Thyroid gland (tissue), 4 donors: ENCODE measurements around the gene DAGLB. TPM values are rescaled to one million over a fixed set of nuclear protein-coding genes. Genes with fewer than 3 reads are reported as not detected.

ENCODE experiments used
- DNase-seq, 2 donors: peaks; one replicate each; pipeline ENCODE4 v3.0.0-alpha.2; 2019
- H3K27ac ChIP-seq, 3 donors: fragments of 200-600 bp; sonication (generic); 1 replicate in 2 of 3; 2 replicates in 1 of 3; pipeline ENCODE4 v1.5.1; 2016 to 2019; ENCODE audit warnings: mild to moderate bottlenecking in 1 of 3, moderate library complexity in 1 of 3
- H3K27me3 ChIP-seq: fragments of 200-600 bp; sonication (generic); one replicate; pipeline ENCODE4 v1.5.1; 2019
- H3K36me3 ChIP-seq, 2 donors: fragments of 200-600 bp; sonication (generic); one replicate each; pipeline ENCODE4 v1.5.1; 2016 to 2019
- H3K4me1 ChIP-seq, 2 donors: fragments of 200-600 bp; sonication (generic); one replicate each; pipeline ENCODE4 v1.5.1; 2017 to 2019
- H3K4me3 ChIP-seq, 3 donors: fragments of 200-600 bp; sonication (generic); replicated peaks in 1 of 3; 1 replicate in 2 of 3; 2 replicates in 1 of 3; pipeline ENCODE4 v1.5.1; 2016; ENCODE audit warnings: mild to moderate bottlenecking in 1 of 3
- H3K9me3 ChIP-seq: fragments of 200-600 bp; sonication (generic); one replicate; pipeline ENCODE4 v1.5.1; 2017
- CTCF ChIP-seq, 6 experiments: fragments of 200-600 bp in 3 of 6; fragments of 450-650 bp in 3 of 6; sonication (generic) in 3 of 6; IDR thresholded peaks; one replicate each; pipeline ENCODE4 v1.5.1; 2016 to 2019; ENCODE audit warnings: antibody characterized with exemption in 6 of 6, mild to moderate bottlenecking in 2 of 6, inconsistent platforms in 1 of 6, moderate library complexity in 1 of 6
- POLR2A ChIP-seq, 2 donors: fragments of 450-650 bp; IDR thresholded peaks; one replicate each; pipeline ENCODE4 v1.6.1; 2017; ENCODE audit warnings: antibody characterized with exemption in 2 of 2, mild to moderate bottlenecking in 2 of 2, moderate library complexity in 1 of 2
- WGBS, 2 donors: methylation state at CpG; one replicate each; pipeline ENCODE4 v1.1.5; 2017; 5-methylcytosine and 5-hydroxymethylcytosine counted together
- intact Hi-C: fragments of 100-400 bp; cut with DNase I; formaldehyde crosslinking; loops from one replicate; pipeline ENCODE4 v1.15.1; 2023
- total RNA-seq, 4 donors: library from RNA; depleted of rRNA; stranded (reverse); fragments of >200 nt; gene quantifications; one replicate each; pipeline ENCODE4 v1.2.3, GENCODE V29; 2016

The DAGLB gene
- total RNA-seq, 4 donors from 2014 or later: 14.1 to 18.4 (median 16.2) TPM

GRCh38 chr7:6433784-6434615 is 13.8 kb downstream of the DAGLB start:
- TF ChIP-seq POLR2A (IDR thresholded peaks at IDR 0.05) (no peak), CTCF (IDR thresholded peaks at IDR 0.05) (no peak)
- DNase-seq: no peak
- no peaks in the 10 kb centered on the region for H3K27me3 ChIP-seq
- H3K4me1 ChIP-seq: peaks cover 6 to 23% of the 10 kb centered on the region in 2 donors
- no peak overlapping the region for H3K4me3 ChIP-seq
- H3K9me3 ChIP-seq: no peaks in the 10 kb centered on the region
- intact Hi-C loops: loop anchor here (10.0 kb wide), 1 partner anchor 49 kb away; no protein-coding TSS in a partner anchor
- no peak overlapping the region for H3K27ac ChIP-seq
- peaks cover 5 to 11% of the 10 kb centered on the region in 2 donors for H3K36me3 ChIP-seq
- 89 to 96% methylated on average over 17 of the region's 17 CpGs for WGBS, 2 donors

GRCh38 chr7:6432781-6433180 is 15.0 kb downstream of the DAGLB start:
- Histone ChIP-seq H3K9me3 (no peaks in the 10 kb centered on the region), H3K4me1 (peaks cover 0 to 10% of the 10 kb centered on the region in 2 donors), H3K4me3 (no peak overlapping the region), H3K27me3 (no peaks in the 10 kb centered on the region), H3K27ac (no peak overlapping the region), H3K36me3 (peaks cover 5 to 11% of the 10 kb centered on the region in 2 donors)
- WGBS, 2 donors: 96% methylated on average over 6 of the region's 6 CpGs
- intact Hi-C loops: loop anchor here (10.0 kb wide), 1 partner anchor 48 kb away; no protein-coding TSS in a partner anchor
- no peak for TF ChIP-seq POLR2A (IDR thresholded peaks at IDR 0.05)
- no peak for TF ChIP-seq CTCF (IDR thresholded peaks at IDR 0.05)
- DNase-seq: no peak

GRCh38 chr7:6430974-6431373 is 16.8 kb downstream of the DAGLB start:
- Histone ChIP-seq H3K27ac (no peak overlapping the region), H3K36me3 (peaks cover 10 to 18% of the 10 kb centered on the region in 2 donors), H3K4me3 (no peak overlapping the region), H3K27me3 (no peaks in the 10 kb centered on the region), H3K4me1 (peaks cover 0 to 9% of the 10 kb centered on the region in 2 donors), H3K9me3 (no peaks in the 10 kb centered on the region)
- TF ChIP-seq CTCF (IDR thresholded peaks at IDR 0.05) (no peak), POLR2A (IDR thresholded peaks at IDR 0.05) (no peak)
- intact Hi-C loops: loop anchor here (10.0 kb wide), 1 partner anchor 46 kb away; no protein-coding TSS in a partner anchor
- no peak for DNase-seq
- WGBS, 2 donors: 98% methylated on average over 12 of the region's 12 CpGs

- Histone ChIP-seq H3K9me3 (no peaks in the 10 kb centered on the region), H3K4me3 (no peak overlapping the region), H3K27ac (no peak overlapping the region), H3K27me3 (no peaks in the 10 kb centered on the region), H3K4me1 (peaks cover 0 to 4% of the 10 kb centered on the region in 2 donors), H3K36me3 (peaks cover 16 to 23% of the 10 kb centered on the region in 2 donors)
- WGBS, 2 donors: 91 to 94% methylated on average over 10 of the region's 10 CpGs
- no peak for DNase-seq
- TF ChIP-seq CTCF (IDR thresholded peaks at IDR 0.05) (no peak), POLR2A (IDR thresholded peaks at IDR 0.05) (no peak)
- intact Hi-C loops: loop anchor here (10.0 kb wide), 1 partner anchor 46 kb away; no protein-coding TSS in a partner anchor
Observed at GRCh38 chr7:6430271-6430940, 17.3 kb downstream of the DAGLB start.
